Measurements from ENCODE around the gene BCAS1. TPM values are rescaled to one million over a fixed set of nuclear protein-coding genes. Genes with fewer than 3 reads are reported as not detected.

The BCAS1 gene
- total RNA-seq, 2 experiments from 2014 or later, result 0.05 TPM; not detected in 1

- Mint-ChIP-seq H3K9me3 (peaks cover 2% of the 10 kb centered on the region), H3K27ac (no peak overlapping the region), H3K27me3 (ENCODE audit: low read depth) (no peaks in the 10 kb centered on the region), H3K4me3 (no peak overlapping the region), H3K36me3 (ENCODE audit: low read depth) (no peaks in the 10 kb centered on the region), H3K4me1 (ENCODE audit: low read depth) (no peaks in the 10 kb centered on the region)
- CTCF ChIA-PET, result interaction anchor here (0.6 to 1.9 kb wide), 4 partner anchors 8 to 521 kb away, joined by 3 to 5 read pairs (median 4); no protein-coding TSS in a partner anchor
- intact Hi-C loops (cut with micrococcal nuclease), result loop anchor here (10.0 kb wide), 1 partner anchor 687 kb away; no protein-coding TSS in a partner anchor
- no peak for DNase-seq
Measured at GRCh38 chr20:53957451-53958172, 112.8 kb downstream of the BCAS1 start.

DNA sequence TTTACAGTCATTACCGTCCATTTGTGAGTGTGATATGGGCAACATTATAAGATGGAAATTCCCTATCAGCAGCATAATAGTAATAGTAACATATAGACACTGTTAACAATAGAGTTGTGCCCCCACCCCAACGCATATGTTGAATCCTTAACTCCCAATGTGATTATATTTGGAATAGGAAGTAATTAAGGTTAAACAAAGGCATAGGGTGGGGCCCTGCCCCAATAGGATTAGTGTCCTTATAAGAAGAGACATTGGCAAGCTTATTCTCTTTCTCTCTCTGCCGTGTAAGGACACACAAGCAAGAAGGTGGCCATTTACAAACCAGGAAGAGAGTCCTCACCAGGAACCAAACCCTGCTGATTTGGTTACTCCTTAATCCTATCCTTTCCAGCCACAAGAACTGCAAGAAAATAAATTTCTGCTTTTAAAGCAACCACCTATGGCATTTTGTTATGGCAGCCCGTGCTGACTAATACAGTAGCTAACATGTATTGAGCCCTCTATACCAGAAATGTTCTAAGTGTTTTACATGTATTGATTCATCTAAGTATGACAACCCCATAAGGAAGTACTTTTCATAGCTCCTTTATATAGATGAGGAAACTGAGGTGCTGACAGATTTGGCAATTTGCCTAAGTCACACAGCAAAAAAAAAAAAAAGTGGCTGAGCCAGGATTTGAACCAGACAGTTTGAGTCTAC lies 114.2 kb downstream of the BCAS1 start:
- H3K27me3 Mint-ChIP-seq (ENCODE audit: low read depth), result no peaks in the 10 kb centered on the region
- no peaks in the 10 kb centered on the region for H3K4me1 Mint-ChIP-seq (ENCODE audit: low read depth)
- H3K36me3 Mint-ChIP-seq (ENCODE audit: low read depth), result no peaks in the 10 kb centered on the region
- H3K9me3 Mint-ChIP-seq, result peaks cover 5% of the 10 kb centered on the region
- no peak overlapping the region for H3K27ac Mint-ChIP-seq
- CTCF ChIA-PET, result interaction anchor here (0.6 to 1.5 kb wide), 6 partner anchors 13 to 415 kb away, joined by 3 read pairs; no protein-coding TSS in a partner anchor
- intact Hi-C loops (cut with micrococcal nuclease), result loop anchor here (10.0 kb wide), 1 partner anchor 689 kb away; no protein-coding TSS in a partner anchor
- no peak overlapping the region for H3K4me3 Mint-ChIP-seq
- no peak for DNase-seq

DNA sequence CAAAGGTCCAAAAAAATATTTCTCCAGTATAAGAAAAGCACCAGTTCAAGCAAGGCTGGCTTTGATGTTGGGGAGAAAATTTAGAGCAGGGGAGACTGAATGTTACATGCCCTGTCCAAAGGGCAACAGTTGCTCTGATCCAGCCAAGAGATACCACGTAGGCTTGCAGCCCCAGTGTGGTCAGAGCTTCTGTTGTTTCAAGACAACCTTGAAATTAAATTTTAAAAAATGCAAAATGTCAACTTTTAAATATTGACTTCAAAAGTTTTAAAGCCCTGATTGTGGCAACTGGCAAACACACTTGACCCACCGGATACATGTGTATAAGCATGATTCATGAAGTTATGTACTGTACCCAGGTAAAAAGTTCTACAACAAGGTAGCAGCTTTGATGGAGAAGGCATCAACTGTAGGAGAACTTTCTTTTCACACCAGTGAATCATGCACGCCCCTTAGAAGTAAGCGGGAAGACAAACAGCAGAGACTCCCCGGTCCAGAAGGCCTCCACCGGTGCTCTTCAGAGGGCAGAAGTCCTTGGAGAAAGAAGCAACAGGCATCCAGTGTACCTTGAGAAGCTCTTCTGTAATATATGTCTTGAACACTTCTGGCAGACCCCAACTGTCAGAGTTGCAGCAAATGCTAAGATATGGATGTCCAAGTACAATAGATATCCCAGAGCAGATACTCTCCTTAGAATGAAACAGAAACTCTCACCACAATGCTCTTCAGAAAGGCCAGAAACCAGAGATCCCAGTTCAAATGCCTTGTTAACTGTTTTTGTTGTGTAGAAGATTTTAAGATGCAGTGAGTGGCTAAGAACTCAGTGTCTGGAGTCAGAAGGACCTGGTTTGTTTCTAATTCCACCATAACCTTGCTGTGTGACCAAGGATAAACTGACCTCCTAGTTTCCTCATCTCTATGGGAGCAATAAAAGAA lies 115.4 kb downstream of the BCAS1 start:
- Mint-ChIP-seq H3K9me3 (peaks cover 5% of the 10 kb centered on the region), H3K27ac (no peak overlapping the region), H3K4me1 (ENCODE audit: low read depth) (peaks cover 6% of the 10 kb centered on the region), H3K27me3 (ENCODE audit: low read depth) (no peaks in the 10 kb centered on the region), H3K4me3 (no peak overlapping the region), H3K36me3 (ENCODE audit: low read depth) (no peaks in the 10 kb centered on the region)
- CTCF ChIA-PET, result interaction anchor here (1.2 to 1.5 kb wide), 2 partner anchors 14 to 19 kb away, joined by 3 read pairs; no protein-coding TSS in a partner anchor
- DNase-seq, result no peak
- intact Hi-C loops (cut with micrococcal nuclease), result loop anchor here (10.0 kb wide), 1 partner anchor 690 kb away; no protein-coding TSS in a partner anchor

- Mint-ChIP-seq H3K27ac (no peak overlapping the region), H3K9me3 (peaks cover 5% of the 10 kb centered on the region), H3K4me1 (ENCODE audit: low read depth) (peaks cover 29% of the 10 kb centered on the region), H3K27me3 (ENCODE audit: low read depth) (no peaks in the 10 kb centered on the region), H3K4me3 (no peak overlapping the region), H3K36me3 (ENCODE audit: low read depth) (no peaks in the 10 kb centered on the region)
- DNase-seq, result no peak
- intact Hi-C loops (cut with micrococcal nuclease), result loop anchor here (10.0 kb wide), 1 partner anchor 692 kb away; no protein-coding TSS in a partner anchor
- CTCF ChIA-PET, result interaction anchor here (0.7 kb wide), 1 partner anchor 113 kb away, joined by 3 read pairs; no protein-coding TSS in a partner anchor
Measured at GRCh38 chr20:53952528-53953096, 117.8 kb downstream of the BCAS1 start.

DNA sequence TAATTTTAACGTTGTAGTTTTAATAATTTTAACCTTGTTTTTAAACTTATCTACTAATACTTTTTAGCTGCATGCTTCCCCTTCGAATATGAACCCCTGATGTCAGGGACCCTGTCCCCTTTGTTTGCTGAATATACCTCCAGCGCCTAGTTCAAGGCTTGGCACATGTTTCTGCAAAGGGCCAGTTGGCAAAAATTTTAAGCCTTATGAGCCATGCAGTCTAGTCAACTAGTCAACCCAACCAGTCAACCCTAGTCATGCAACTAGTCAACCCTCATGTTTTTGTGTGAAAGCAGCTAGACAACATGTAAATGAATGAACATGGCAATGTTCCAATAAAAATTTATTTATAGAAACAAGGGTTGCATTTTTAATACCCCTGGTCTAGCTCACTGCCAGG lies 119.8 kb downstream of the BCAS1 start:
- CTCF ChIA-PET, result interaction anchor here (1.8 to 1.9 kb wide), 2 partner anchors 11 to 110 kb away, joined by 4 to 12 read pairs; no protein-coding TSS in a partner anchor
- DNase-seq, result no peak
- Mint-ChIP-seq H3K27ac (no peak overlapping the region), H3K27me3 (ENCODE audit: low read depth) (no peaks in the 10 kb centered on the region), H3K36me3 (ENCODE audit: low read depth) (no peaks in the 10 kb centered on the region), H3K4me3 (no peak overlapping the region), H3K9me3 (peaks cover 5% of the 10 kb centered on the region), H3K4me1 (ENCODE audit: low read depth) (peaks cover 29% of the 10 kb centered on the region)
- intact Hi-C loops (cut with micrococcal nuclease), result loop anchor here (10.0 kb wide), 1 partner anchor 694 kb away; no protein-coding TSS in a partner anchor

GRCh38 chr20:53950031-53950430 lies 120.4 kb downstream of the BCAS1 start:
- DNase-seq, result no peak
- Mint-ChIP-seq H3K4me1 (ENCODE audit: low read depth) (peaks cover 29% of the 10 kb centered on the region), H3K27ac (peak overlapping the region; percentile 3), H3K27me3 (ENCODE audit: low read depth) (no peaks in the 10 kb centered on the region), H3K4me3 (no peak overlapping the region), H3K36me3 (ENCODE audit: low read depth) (no peaks in the 10 kb centered on the region), H3K9me3 (peaks cover 5% of the 10 kb centered on the region)
- intact Hi-C loops (cut with micrococcal nuclease), result loop anchor here (10.0 kb wide), 1 partner anchor 695 kb away; no protein-coding TSS in a partner anchor
- CTCF ChIA-PET, result interaction anchor here (0.6 to 1.9 kb wide), 5 partner anchors 8 to 111 kb away, joined by 3 to 12 read pairs (median 4); no protein-coding TSS in a partner anchor

- intact Hi-C loops (cut with micrococcal nuclease), result loop anchor here (1.0 to 10.0 kb wide), 7 partner anchors 15 to 1545 kb away; no protein-coding TSS in a partner anchor
- Mint-ChIP-seq H3K27me3 (ENCODE audit: low read depth) (no peaks in the 10 kb centered on the region), H3K9me3 (peaks cover 5% of the 10 kb centered on the region), H3K27ac (peak overlapping the region; percentile 89), H3K4me3 (peak overlapping the region; percentile 61), H3K36me3 (ENCODE audit: low read depth) (no peaks in the 10 kb centered on the region), H3K4me1 (ENCODE audit: low read depth) (peaks cover 29% of the 10 kb centered on the region)
- CTCF ChIA-PET, result interaction anchor here (0.9 to 1.9 kb wide), 4 partner anchors 9 to 112 kb away, joined by 4 to 12 read pairs (median 4); no protein-coding TSS in a partner anchor
- peak; percentile 91 for DNase-seq
Measured at GRCh38 chr20:53949319-53949839, 121.0 kb downstream of the BCAS1 start.

GRCh38 chr20:53948383-53949318 lies 121.7 kb downstream of the BCAS1 start:
- intact Hi-C loops (cut with micrococcal nuclease), result loop anchor here (1.0 to 10.0 kb wide), 7 partner anchors 14 to 1544 kb away; no protein-coding TSS in a partner anchor
- H3K9me3 Mint-ChIP-seq, result peaks cover 5% of the 10 kb centered on the region
- H3K27me3 Mint-ChIP-seq (ENCODE audit: low read depth), result no peaks in the 10 kb centered on the region
- H3K27ac Mint-ChIP-seq, result peak overlapping the region; percentile 89
- CTCF ChIA-PET, result interaction anchor here (1.0 to 1.9 kb wide), 4 partner anchors 9 to 33 kb away, joined by 3 to 12 read pairs (median 6); no protein-coding TSS in a partner anchor
- peak overlapping the region; percentile 61 for H3K4me3 Mint-ChIP-seq
- H3K36me3 Mint-ChIP-seq (ENCODE audit: low read depth), result no peaks in the 10 kb centered on the region
- DNase-seq, result no peak
- peaks cover 34% of the 10 kb centered on the region for H3K4me1 Mint-ChIP-seq (ENCODE audit: low read depth)

DNA sequence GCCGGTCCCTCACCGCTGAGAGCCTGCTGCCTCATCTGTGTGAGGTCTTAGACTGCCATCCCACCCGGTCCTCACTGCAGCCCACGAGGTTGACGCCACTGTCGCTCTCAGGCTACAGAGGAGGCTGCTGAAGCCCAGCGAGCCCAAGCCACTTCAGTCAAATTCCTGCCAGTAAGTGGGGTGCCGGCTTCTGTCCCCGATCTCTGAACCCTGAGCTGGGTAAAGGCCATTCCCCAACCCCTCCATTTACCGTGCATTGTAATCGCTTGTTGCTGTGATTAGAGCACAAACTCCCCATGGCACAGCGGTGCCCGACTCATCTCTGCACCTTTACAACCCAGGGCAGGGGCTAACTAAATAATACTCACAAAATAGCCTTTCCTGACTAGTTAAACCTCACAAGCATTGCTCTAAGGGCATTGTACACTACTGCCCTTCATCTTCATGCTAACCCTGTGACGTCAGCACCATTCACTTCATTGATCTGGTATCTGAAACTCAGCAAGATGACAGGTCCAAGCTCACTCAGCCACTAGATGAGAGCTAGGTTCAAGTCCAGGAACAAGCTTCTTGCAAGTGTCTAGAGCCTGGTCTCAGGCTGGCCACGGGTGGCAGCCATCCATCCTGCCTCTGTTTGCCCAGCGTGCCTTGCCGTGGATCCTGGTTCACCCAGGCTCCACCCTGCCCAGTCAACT lies 122.7 kb downstream of the BCAS1 start:
- intact Hi-C loops (cut with micrococcal nuclease), result loop anchor here (2.0 to 10.0 kb wide), 4 partner anchors 115 to 1543 kb away; no protein-coding TSS in a partner anchor
- CTCF ChIA-PET, result interaction anchor here (0.6 to 1.2 kb wide), 3 partner anchors 8 to 607 kb away, joined by 3 to 8 read pairs (median 4); no protein-coding TSS in a partner anchor
- no peak for DNase-seq
- Mint-ChIP-seq H3K36me3 (ENCODE audit: low read depth) (no peaks in the 10 kb centered on the region), H3K27me3 (ENCODE audit: low read depth) (no peaks in the 10 kb centered on the region), H3K4me1 (ENCODE audit: low read depth) (peaks cover 35% of the 10 kb centered on the region), H3K9me3 (peaks cover 3% of the 10 kb centered on the region), H3K4me3 (no peak overlapping the region), H3K27ac (no peak overlapping the region)
